Measurements from ENCODE around the gene SLC6A6.

GRCh38 chr3:14369675-14370669 lies 32.4 kb upstream of the SLC6A6 start:
- TF ChIP-seq ZBTB33 (IDR thresholded peaks at IDR 0.05), result no peak
- TF ChIP-seq CTCF (IDR thresholded peaks at IDR 0.05; ENCODE audit: low read depth, low read length, missing input control), result no peak
- TF ChIP-seq ATF3 (IDR thresholded peaks at IDR 0.05), result no peak
- no peak for TF ChIP-seq MAX (IDR thresholded peaks at IDR 0.05)
- no peak for TF ChIP-seq TAF1 (conservative IDR thresholded peaks at IDR 0.05)
- peak in 1 of 2 donors; percentile 53 for TF ChIP-seq RXRA (IDR thresholded peaks at IDR 0.05)
- no peak for TF ChIP-seq SP1 (IDR thresholded peaks at IDR 0.05)

Data from liver (tissue), 3 donors.